Neutrophil (primary cell): ENCODE data around the gene MCC.

ENCODE experiments used
- H3K27ac ChIP-seq: fragments of 200-600 bp; sonication (generic); 2 replicates; pipeline ENCODE4 v1.5.1; 2016; ENCODE audit warnings: mild to moderate bottlenecking, moderate library complexity
- H3K27me3 ChIP-seq: fragments of 200-600 bp; sonication (generic); 2 replicates; pipeline ENCODE4 v1.6.0; 2016; ENCODE audit warnings: mild to moderate bottlenecking
- H3K36me3 ChIP-seq: fragments of 200-600 bp; sonication (generic); 2 replicates; pipeline ENCODE4 v1.5.1; 2017
- H3K4me1 ChIP-seq, 2 experiments: fragments of 200-600 bp in 1 of 2; sonication (generic) in 1 of 2; 1 replicate in 1 of 2; 2 replicates in 1 of 2; pipeline versions ENCODE4 v1.5.1 to v1.6.1; 2013 to 2016; ENCODE audit warnings: low read depth in 1 of 2, low read length in 1 of 2, mild to moderate bottlenecking in 1 of 2, moderate library complexity in 1 of 2; ENCODE audit not compliant: control insufficient read depth in 1 of 2, insufficient read depth in 1 of 2
- H3K4me3 ChIP-seq, 2 experiments: fragments of 200-600 bp in 1 of 2; sonication (generic) in 1 of 2; 1 replicate in 1 of 2; 2 replicates in 1 of 2; pipeline ENCODE4 v1.5.1; 2013 to 2016; ENCODE audit warnings: low read depth in 1 of 2, low read length in 1 of 2, mild to moderate bottlenecking in 1 of 2, moderate library complexity in 1 of 2
- H3K9me3 ChIP-seq: fragments of 200-600 bp; sonication (generic); 2 replicates; pipeline ENCODE4 v1.5.1; 2016
- CTCF ChIP-seq: fragments of 200-600 bp; sonication (generic); IDR thresholded peaks from 2 replicates; pipeline ENCODE4 v1.5.1; 2016; ENCODE audit warnings: antibody characterized with exemption

MCC gene

DNA sequence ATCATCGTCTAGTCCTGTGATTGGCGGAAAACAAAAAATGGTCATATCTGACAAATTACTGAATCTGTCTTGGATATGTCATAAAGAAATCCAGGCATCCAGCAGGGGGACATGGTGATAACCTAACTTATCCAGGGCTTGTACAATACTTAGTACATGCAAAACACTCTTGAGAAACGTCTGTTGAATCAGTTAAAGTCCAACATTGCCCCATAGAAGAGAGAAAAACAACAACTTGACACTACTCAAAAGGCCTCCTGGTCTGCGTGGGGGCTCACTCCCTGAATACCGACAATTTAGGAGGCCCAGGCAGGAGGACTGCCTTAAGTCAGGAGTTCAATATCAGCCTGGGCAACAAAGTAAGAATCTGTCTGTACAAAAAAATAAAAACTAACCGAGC is 294.1 kb downstream of the MCC start:
- no peaks in the 10 kb centered on the region for H3K9me3 ChIP-seq
- no peak overlapping the region for H3K4me3 ChIP-seq
- H3K4me1 ChIP-seq = no peaks in the 10 kb centered on the region
- no peaks in the 10 kb centered on the region for H3K36me3 ChIP-seq
- no peak for TF ChIP-seq CTCF
- no peaks in the 10 kb centered on the region for H3K27me3 ChIP-seq
- no peak overlapping the region for H3K27ac ChIP-seq

GRCh38 chr5:113193311-113193978 is 294.8 kb downstream of the MCC start:
- no peak overlapping the region for H3K27ac ChIP-seq
- no peaks in the 10 kb centered on the region for H3K36me3 ChIP-seq
- H3K9me3 ChIP-seq = no peaks in the 10 kb centered on the region
- TF ChIP-seq CTCF = no peak
- H3K27me3 ChIP-seq = no peaks in the 10 kb centered on the region
- no peak overlapping the region for H3K4me3 ChIP-seq
- no peaks in the 10 kb centered on the region for H3K4me1 ChIP-seq

- H3K27me3 ChIP-seq = no peaks in the 10 kb centered on the region
- H3K36me3 ChIP-seq = no peaks in the 10 kb centered on the region
- no peaks in the 10 kb centered on the region for H3K9me3 ChIP-seq
- no peak for TF ChIP-seq CTCF
- H3K27ac ChIP-seq = no peak overlapping the region
- H3K4me1 ChIP-seq = no peaks in the 10 kb centered on the region
- H3K4me3 ChIP-seq = no peak overlapping the region
These were observed 295.7 kb downstream of the MCC start for GRCh38 chr5:113192541-113192940.

GRCh38 chr5:113190347-113190746 is 297.9 kb downstream of the MCC start:
- no peak for TF ChIP-seq CTCF
- Histone ChIP-seq H3K4me1 (no peaks in the 10 kb centered on the region), H3K27ac (no peak overlapping the region), H3K36me3 (no peaks in the 10 kb centered on the region), H3K27me3 (no peaks in the 10 kb centered on the region), H3K9me3 (no peaks in the 10 kb centered on the region), H3K4me3 (no peak overlapping the region)

DNA sequence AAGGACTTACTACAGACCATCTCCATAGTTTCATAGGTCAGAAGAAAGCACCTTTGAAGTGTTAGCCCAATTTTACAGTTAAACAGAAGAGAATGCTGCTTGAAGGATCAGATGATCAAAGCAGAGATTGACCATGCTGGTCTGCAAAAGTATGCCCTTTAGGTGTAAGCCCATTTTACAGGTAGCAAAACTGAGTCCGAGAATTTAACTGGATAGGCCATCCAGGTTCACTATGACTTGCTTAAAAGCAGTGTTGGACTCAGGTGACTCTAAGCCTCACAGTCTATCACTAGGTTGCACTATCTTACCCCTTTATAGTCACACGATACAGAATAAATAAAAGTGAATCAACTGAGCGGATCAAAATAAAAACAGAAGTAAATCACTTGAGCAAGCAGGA is 299.0 kb downstream of the MCC start:
- no peak for TF ChIP-seq CTCF
- no peak overlapping the region for H3K4me3 ChIP-seq
- no peaks in the 10 kb centered on the region for H3K4me1 ChIP-seq
- H3K27me3 ChIP-seq = no peaks in the 10 kb centered on the region
- no peaks in the 10 kb centered on the region for H3K36me3 ChIP-seq
- no peaks in the 10 kb centered on the region for H3K9me3 ChIP-seq
- no peak overlapping the region for H3K27ac ChIP-seq

- Histone ChIP-seq H3K36me3 (no peaks in the 10 kb centered on the region), H3K9me3 (no peaks in the 10 kb centered on the region), H3K4me3 (no peak overlapping the region), H3K4me1 (no peaks in the 10 kb centered on the region), H3K27me3 (no peaks in the 10 kb centered on the region), H3K27ac (no peak overlapping the region)
- TF ChIP-seq CTCF = no peak
These were observed 299.8 kb downstream of the MCC start for GRCh38 chr5:113188436-113188835.
